Tibial artery (tissue), 4 donors: ENCODE measurements around the gene MOK.

Source experiments
- DNase-seq, 2 donors: peaks; one replicate each; pipeline ENCODE4 v3.0.0-alpha.2; 2019
- H3K27ac ChIP-seq, 2 donors: fragments of 200-600 bp; sonication (generic) in 1 of 2; 1 replicate in 1 of 2; 2 replicates in 1 of 2; pipeline ENCODE4 v1.5.1; 2018 to 2019; ENCODE audit warnings: mild to moderate bottlenecking in 1 of 2
- H3K27me3 ChIP-seq, 2 donors: fragments of 200-600 bp; sonication (generic) in 1 of 2; one replicate each; pipeline versions ENCODE4 v1.5.1 to v1.6.0; 2016 to 2019
- H3K36me3 ChIP-seq, 3 donors: fragments of 200-600 bp; sonication (generic) in 2 of 3; one replicate each; pipeline ENCODE4 v1.5.1; 2016 to 2019; ENCODE audit warnings: mild to moderate bottlenecking in 2 of 3
- H3K4me1 ChIP-seq, 4 donors: fragments of 200-600 bp; sonication (generic) in 2 of 4; 1 replicate in 3 of 4; 2 replicates in 1 of 4; pipeline ENCODE4 v1.5.1; 2016 to 2019
- H3K4me3 ChIP-seq, 2 donors: fragments of 200-600 bp; sonication (generic) in 1 of 2; 1 replicate in 1 of 2; 2 replicates in 1 of 2; pipeline ENCODE4 v1.5.1; 2018 to 2019; ENCODE audit warnings: mild to moderate bottlenecking in 2 of 2
- H3K9me3 ChIP-seq, 3 donors: fragments of 200-600 bp; sonication (generic) in 1 of 3; one replicate each; pipeline ENCODE4 v1.5.1; 2016 to 2019
- CTCF ChIP-seq, 2 experiments: fragments of 200-600 bp in 1 of 2; fragments of 450-650 bp in 1 of 2; IDR thresholded peaks; one replicate each; pipeline ENCODE4 v1.5.1; 2017 to 2019; ENCODE audit warnings: antibody characterized with exemption in 2 of 2, mild to moderate bottlenecking in 1 of 2, moderate library complexity in 1 of 2
- intact Hi-C: fragments of 100-400 bp; cut with DNase I; formaldehyde crosslinking; loops from one replicate; pipeline ENCODE4 v1.15.0; 2023; ENCODE audit warnings: low total_unique reads

MOK gene

DNA sequence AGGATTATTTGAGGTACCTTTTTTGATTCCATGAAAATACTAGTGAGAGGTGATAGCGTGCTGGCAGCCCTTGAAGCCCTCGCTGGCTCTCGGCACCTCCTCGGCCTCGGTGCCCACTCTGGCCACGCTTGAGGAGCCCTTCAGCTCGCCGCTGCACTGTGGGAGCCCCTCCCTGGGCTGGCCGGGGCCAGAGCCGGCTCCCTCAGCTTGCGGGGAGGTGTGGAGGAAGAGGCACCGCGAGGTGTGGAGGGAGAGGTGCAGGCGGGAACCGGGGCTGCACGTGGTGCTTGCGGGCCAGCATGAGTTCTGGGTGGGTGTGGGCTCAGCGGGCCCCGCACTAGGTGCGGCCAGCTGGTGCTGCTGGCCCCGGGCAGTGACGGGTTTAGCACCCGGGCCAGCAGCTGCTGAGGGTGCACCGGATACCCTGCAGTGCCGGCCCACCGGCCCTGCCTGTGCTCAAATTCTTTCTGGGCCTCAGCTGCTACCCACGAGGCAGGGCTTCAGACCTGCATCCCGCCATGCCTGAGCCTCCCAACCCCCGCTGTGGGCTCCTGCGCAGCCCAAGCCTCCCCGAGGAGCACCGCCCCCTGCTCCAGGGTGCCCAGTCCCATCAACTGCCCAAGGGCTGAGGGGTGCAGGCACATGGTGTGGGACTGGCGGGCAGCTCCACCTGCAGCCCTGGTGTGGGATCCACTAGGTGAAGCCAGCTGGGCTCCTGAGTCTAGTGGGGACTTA is 7.4 kb downstream of the MOK start:
- Histone ChIP-seq H3K9me3 (no peaks in the 10 kb centered on the region), H3K36me3 (no peaks in the 10 kb centered on the region), H3K27ac (no peak overlapping the region), H3K4me1 (no peaks in the 10 kb centered on the region), H3K4me3 (no peak overlapping the region), H3K27me3 (no peaks in the 10 kb centered on the region)
- no peak for DNase-seq
- TF ChIP-seq CTCF (IDR thresholded peaks at IDR 0.05): no peak
- intact Hi-C loops: no loop called here

- H3K4me3 ChIP-seq: no peak overlapping the region
- no peaks in the 10 kb centered on the region for H3K36me3 ChIP-seq
- no peak for DNase-seq
- no peaks in the 10 kb centered on the region for H3K4me1 ChIP-seq
- H3K27me3 ChIP-seq: no peaks in the 10 kb centered on the region
- intact Hi-C loops: no loop called here
- no peak overlapping the region for H3K27ac ChIP-seq
- no peaks in the 10 kb centered on the region for H3K9me3 ChIP-seq
- no peak for TF ChIP-seq CTCF (IDR thresholded peaks at IDR 0.05)
Measured at GRCh38 chr14:102295270-102295669, 9.7 kb downstream of the MOK start.

- Histone ChIP-seq H3K27me3 (no peaks in the 10 kb centered on the region), H3K9me3 (no peaks in the 10 kb centered on the region), H3K36me3 (no peaks in the 10 kb centered on the region), H3K4me1 (no peaks in the 10 kb centered on the region), H3K27ac (no peak overlapping the region), H3K4me3 (no peak overlapping the region)
- no peak for TF ChIP-seq CTCF (IDR thresholded peaks at IDR 0.05)
- intact Hi-C loops: no loop called here
- DNase-seq: no peak
Measured at GRCh38 chr14:102293781-102294180, 11.2 kb downstream of the MOK start.

- Histone ChIP-seq H3K27me3 (no peaks in the 10 kb centered on the region), H3K27ac (no peak overlapping the region), H3K4me3 (no peak overlapping the region), H3K36me3 (no peaks in the 10 kb centered on the region), H3K9me3 (no peaks in the 10 kb centered on the region), H3K4me1 (no peaks in the 10 kb centered on the region)
- intact Hi-C loops: no loop called here
- no peak for TF ChIP-seq CTCF (IDR thresholded peaks at IDR 0.05)
- no peak for DNase-seq
Measured at GRCh38 chr14:102292441-102292840, 12.5 kb downstream of the MOK start.

- intact Hi-C loops: no loop called here
Measured at GRCh38 chr14:102288139-102288538, 16.8 kb downstream of the MOK start.

More at GRCh38 chr14:102288139-102288538, 16.8 kb downstream of the MOK start:
- H3K36me3 ChIP-seq: no peaks in the 10 kb centered on the region
- no peak for DNase-seq
- no peak for TF ChIP-seq CTCF (IDR thresholded peaks at IDR 0.05)
- no peaks in the 10 kb centered on the region for H3K9me3 ChIP-seq
- no peaks in the 10 kb centered on the region for H3K27me3 ChIP-seq
- no peak overlapping the region for H3K4me3 ChIP-seq
- no peaks in the 10 kb centered on the region for H3K4me1 ChIP-seq
- H3K27ac ChIP-seq: no peak overlapping the region
